Vagina (tissue), 2 donors: ENCODE results near the gene PFDN1.

ENCODE experiments used
- CTCF ChIP-seq, 3 experiments: fragments of 450-650 bp in 2 of 3; fragments of 200-600 bp in 1 of 3; sonication (generic) in 1 of 3; IDR thresholded peaks; one replicate each; pipeline ENCODE4 v1.5.1; 2017 to 2019; ENCODE audit warnings: antibody characterized with exemption in 3 of 3, mild to moderate bottlenecking in 2 of 3, moderate library complexity in 2 of 3
- POLR2A ChIP-seq, 2 donors: fragments of 450-650 bp; IDR thresholded peaks; one replicate each; pipeline ENCODE4 v1.6.1; 2017; ENCODE audit warnings: antibody characterized with exemption in 2 of 2, mild to moderate bottlenecking in 2 of 2, moderate library complexity in 2 of 2
- POLR2AphosphoS5 ChIP-seq, 2 donors: sonication (generic); formaldehyde crosslinking; IDR thresholded peaks; one replicate each; pipeline ENCODE4 v1.9.0; 2017; ENCODE audit warnings: antibody characterized with exemption in 2 of 2, mild to moderate bottlenecking in 2 of 2, low read depth in 1 of 2; ENCODE audit not compliant: insufficient read depth in 1 of 2

- TF ChIP-seq CTCF (IDR thresholded peaks at IDR 0.05) (no peak), POLR2AphosphoS5 (IDR thresholded peaks at IDR 0.05; ENCODE audit: insufficient read depth in 1 of 2, low read depth in 1 of 2) (no peak), POLR2A (IDR thresholded peaks at IDR 0.05) (no peak)
These were observed 37.1 kb downstream of the PFDN1 start for GRCh38 chr5:140265845-140266244.
